GM19023 (cell line): ENCODE measurements around the gene C1orf94.

ENCODE experiments used
- ATAC-seq: cut with Tn5 transposase; IDR thresholded peaks from one replicate; pipeline ENCODE4 v1.9.1; 2021; ENCODE audit warnings: mild to moderate bottlenecking, moderate library complexity; ENCODE audit not compliant: unreplicated experiment

Gene C1orf94

GRCh38 chr1:34176830-34177603, at the start of gene C1orf94:
C1orf94 (plus strand) TSS chr1:34176907; CDS start chr1:34177790, 883 bp downstream.
- ATAC-seq = no peak

GRCh38 chr1:34127006-34128000, 49.4 kb upstream of the C1orf94 start:
- no peak for ATAC-seq

- no peak for ATAC-seq
These were observed 48.4 kb upstream of the C1orf94 start for GRCh38 chr1:34128186-34128889.

GRCh38 chr1:34129630-34130029, 47.1 kb upstream of the C1orf94 start:
- no peak for ATAC-seq

- ATAC-seq = no peak
These were observed 46.4 kb upstream of the C1orf94 start for GRCh38 chr1:34130306-34130705.

GRCh38 chr1:34131396-34132160, 45.1 kb upstream of the C1orf94 start:
- no peak for ATAC-seq

- no peak for ATAC-seq
These were observed 44.6 kb upstream of the C1orf94 start for GRCh38 chr1:34132161-34132420.

- ATAC-seq = no peak
These were observed 39.3 kb upstream of the C1orf94 start for GRCh38 chr1:34137411-34137810.

- no peak for ATAC-seq
These were observed 36.6 kb upstream of the C1orf94 start for GRCh38 chr1:34140011-34140676.

- ATAC-seq = no peak
These were observed 32.7 kb upstream of the C1orf94 start for GRCh38 chr1:34143975-34144374.

GRCh38 chr1:34144766-34145165, 31.9 kb upstream of the C1orf94 start:
- ATAC-seq = no peak

GRCh38 chr1:34147301-34147700, 29.4 kb upstream of the C1orf94 start:
- ATAC-seq = no peak

- ATAC-seq = no peak
These were observed 27.2 kb upstream of the C1orf94 start for GRCh38 chr1:34149501-34149900.

- no peak for ATAC-seq
These were observed 23.5 kb upstream of the C1orf94 start for GRCh38 chr1:34153246-34153645.

GRCh38 chr1:34155860-34156259, 20.8 kb upstream of the C1orf94 start:
- ATAC-seq = no peak

GRCh38 chr1:34156739-34157138, 20.0 kb upstream of the C1orf94 start:
- ATAC-seq = no peak

- peak; percentile 60 for ATAC-seq
These were observed 13.6 kb upstream of the C1orf94 start for GRCh38 chr1:34162852-34163766.

GRCh38 chr1:34163792-34164731, 12.6 kb upstream of the C1orf94 start:
- ATAC-seq = peak; percentile 3
